Measurements from ENCODE around the gene PCBP4.

- TF ChIP-seq CTCF (IDR thresholded peaks at IDR 0.05), result no peak
- no peak for TF ChIP-seq EZH2phosphoT487 (IDR thresholded peaks at IDR 0.05)
- TF ChIP-seq EZH2 (IDR thresholded peaks at IDR 0.05), result no peak
Measured at GRCh38 chr3:51997172-51997571, 29.9 kb upstream of the PCBP4 start.

All from neural progenitor cell (in vitro differentiated cells).